Osteoblast (primary cell): Measurements from ENCODE around the gene CTSH. TPM values are rescaled to one million over a fixed set of nuclear protein-coding genes. Genes with fewer than 3 reads are reported as not detected.

Experiments used
- DNase-seq: peaks from one replicate; pipeline ENCODE4 v3.0.0; 2011; ENCODE audit warnings: low spot score, mixed read lengths; ENCODE audit not compliant: insufficient read length; ENCODE audit errors: missing footprints
- H2AFZ ChIP-seq: 2 replicates; pipeline ENCODE4 v1.6.0; 2011; ENCODE audit warnings: mild to moderate bottlenecking, low read length
- H3K27ac ChIP-seq: 2 replicates; pipeline ENCODE4 v1.5.1; 2011; ENCODE audit warnings: mild to moderate bottlenecking, low read depth, low read length, moderate library complexity
- H3K27me3 ChIP-seq: 2 replicates; pipeline ENCODE4 v1.6.0; 2012; ENCODE audit warnings: mild to moderate bottlenecking, control low read depth, inconsistent platforms, low read length, moderate library complexity; ENCODE audit not compliant: insufficient read depth
- H3K36me3 ChIP-seq: 2 replicates; pipeline ENCODE4 v1.5.1; 2011; ENCODE audit warnings: mild to moderate bottlenecking, low read length, control low read depth, moderate library complexity; ENCODE audit not compliant: insufficient read depth
- H3K4me1 ChIP-seq: 2 replicates; pipeline ENCODE4 v1.5.1; 2011; ENCODE audit warnings: mild to moderate bottlenecking, low read length, control low read depth, moderate library complexity; ENCODE audit not compliant: insufficient read depth
- H3K4me2 ChIP-seq: 2 replicates; pipeline ENCODE4 v1.6.0; 2011; ENCODE audit warnings: mild to moderate bottlenecking, low read length; ENCODE audit not compliant: insufficient read depth
- H3K4me3 ChIP-seq: fragments of 200-600 bp; sonication (generic); 3 replicates; pipeline ENCODE4 v1.5.1; 2012; ENCODE audit warnings: mild to moderate bottlenecking, low read length, inconsistent platforms; ENCODE audit not compliant: insufficient read depth
- H3K79me2 ChIP-seq: 2 replicates; pipeline ENCODE4 v1.6.0; 2012; ENCODE audit warnings: mild to moderate bottlenecking, low read length, control low read depth, inconsistent platforms; ENCODE audit not compliant: insufficient read depth
- H3K9me3 ChIP-seq: 2 replicates; pipeline ENCODE4 v1.5.1; 2011; ENCODE audit warnings: low read depth, low read length, control low read depth
- H4K20me1 ChIP-seq: 2 replicates; pipeline ENCODE4 v1.6.0; 2012; ENCODE audit warnings: mild to moderate bottlenecking, low read length, control low read depth; ENCODE audit not compliant: insufficient read depth
- CTCF ChIP-seq: IDR thresholded peaks from 2 replicates; pipeline ENCODE4 v1.5.1; 2011; ENCODE audit warnings: mild to moderate bottlenecking, low read depth, low read length, moderate library complexity; ENCODE audit errors: extremely low read depth
- total RNA-seq: library from RNA; depleted of rRNA; stranded (reverse); fragments of >200 nt; gene quantifications from 2 replicates; pipeline ENCODE4 v1.2.3, GENCODE V29; 2012

Gene CTSH
- total RNA-seq, 1 donor: 4.7 TPM

- H3K36me3 ChIP-seq: no peaks in the 10 kb centered on the region
- no peaks in the 10 kb centered on the region for H4K20me1 ChIP-seq
- peaks cover 15% of the 10 kb centered on the region for H3K27me3 ChIP-seq
- no peaks in the 10 kb centered on the region for H3K9me3 ChIP-seq
- H3K4me2 ChIP-seq: peak overlapping the region; percentile 30
- H3K4me3 ChIP-seq: no peak overlapping the region
- H2AFZ ChIP-seq: no peak overlapping the region
- H3K79me2 ChIP-seq: no peaks in the 10 kb centered on the region
- TF ChIP-seq CTCF: no peak
- DNase-seq: peak; percentile 91
- H3K4me1 ChIP-seq: peaks cover 28% of the 10 kb centered on the region
- H3K27ac ChIP-seq: no peak overlapping the region
These were observed 10.8 kb downstream of the CTSH start for GRCh38 chr15:78933823-78934654.

GRCh38 chr15:78933187-78933822 lies 11.5 kb downstream of the CTSH start:
- H3K79me2 ChIP-seq: no peaks in the 10 kb centered on the region
- H2AFZ ChIP-seq: no peak overlapping the region
- no peak overlapping the region for H3K27ac ChIP-seq
- DNase-seq: no peak
- H3K9me3 ChIP-seq: no peaks in the 10 kb centered on the region
- H3K27me3 ChIP-seq: peaks cover 15% of the 10 kb centered on the region
- TF ChIP-seq CTCF: no peak
- H3K4me2 ChIP-seq: no peak overlapping the region
- H3K36me3 ChIP-seq: no peaks in the 10 kb centered on the region
- H3K4me3 ChIP-seq: no peak overlapping the region
- peaks cover 28% of the 10 kb centered on the region for H3K4me1 ChIP-seq
- H4K20me1 ChIP-seq: no peaks in the 10 kb centered on the region

DNA sequence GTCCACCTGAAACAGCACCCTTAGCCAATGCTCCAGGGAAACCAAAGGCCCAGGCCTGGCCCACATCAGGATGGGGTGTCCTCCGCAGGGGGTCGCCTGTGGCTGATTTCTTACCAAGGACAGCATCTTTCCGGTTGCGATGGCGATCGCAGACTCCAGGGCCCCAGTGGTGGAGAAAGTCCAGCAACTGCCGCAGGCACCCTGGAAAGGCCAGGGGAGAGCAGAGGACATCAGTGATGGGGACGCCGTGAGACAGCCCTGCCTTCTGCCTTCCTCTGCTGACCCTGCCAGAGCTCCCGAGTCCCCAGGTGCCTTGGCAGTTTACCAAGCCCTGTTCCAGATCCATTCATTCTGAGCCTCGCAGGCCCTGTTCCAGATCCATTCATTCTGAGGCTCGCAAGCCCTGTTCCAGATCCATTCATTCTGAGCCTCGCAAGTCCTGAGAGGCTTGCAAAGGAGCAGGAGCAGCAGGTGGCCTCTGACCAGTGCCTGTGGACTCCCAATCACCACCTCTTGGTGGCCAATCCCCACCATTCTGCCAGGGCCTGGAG lies 12.5 kb downstream of the CTSH start:
- no peaks in the 10 kb centered on the region for H3K9me3 ChIP-seq
- no peak overlapping the region for H3K27ac ChIP-seq
- no peak for TF ChIP-seq CTCF
- H4K20me1 ChIP-seq: no peaks in the 10 kb centered on the region
- H3K4me3 ChIP-seq: no peak overlapping the region
- no peak for DNase-seq
- peaks cover 27% of the 10 kb centered on the region for H3K4me1 ChIP-seq
- H3K27me3 ChIP-seq: peaks cover 15% of the 10 kb centered on the region
- H2AFZ ChIP-seq: no peak overlapping the region
- no peak overlapping the region for H3K4me2 ChIP-seq
- H3K79me2 ChIP-seq: no peaks in the 10 kb centered on the region
- H3K36me3 ChIP-seq: no peaks in the 10 kb centered on the region
